Left lung (tissue), 10 donors: Measurements from ENCODE around the gene CHAD. TPM values are rescaled to one million over a fixed set of nuclear protein-coding genes. Genes with fewer than 3 reads are reported as not detected.
"Not testable (repeated sequence)": the region's sequence is repeated elsewhere in the genome, so short reads cannot be mapped to it uniquely, and the experiment has no call there.

Source experiments
- ATAC-seq: fragments of 200-7000 bp; cut with Tn5 transposase; one replicate; pipeline ENCODE4 v1.9.1; 2020; ENCODE audit warnings: moderate library complexity
- DNase-seq, 4 donors: peaks; one replicate each; pipeline ENCODE4 v3.0.0-alpha.2; 2013 to 2020
- H3K27ac ChIP-seq, 2 donors: fragments of 200-600 bp; sonication (generic) in 1 of 2; one replicate each; pipeline versions ENCODE4 v1.5.0 to v1.8.0; 2020 to 2021
- H3K27me3 ChIP-seq, 2 donors: fragments of 200-600 bp; sonication (generic) in 1 of 2; one replicate each; pipeline versions ENCODE4 v1.5.0 to v1.8.0; 2020 to 2021
- H3K36me3 ChIP-seq, 2 donors: fragments of 200-600 bp; sonication (generic) in 1 of 2; one replicate each; pipeline versions ENCODE4 v1.5.0 to v1.8.0; 2020 to 2021
- H3K4me1 ChIP-seq, 2 donors: fragments of 200-600 bp; one replicate each; pipeline ENCODE4 v1.8.0; 2021
- H3K4me3 ChIP-seq, 2 donors: fragments of 200-600 bp; sonication (generic) in 1 of 2; one replicate each; pipeline versions ENCODE4 v1.5.0 to v1.8.0; 2020 to 2021; ENCODE audit warnings: mild to moderate bottlenecking in 1 of 2
- H3K9me3 ChIP-seq, 2 donors: fragments of 200-600 bp; sonication (generic) in 1 of 2; one replicate each; pipeline versions ENCODE4 v1.5.0 to v1.8.0; 2020 to 2021
- intact Hi-C, 2 donors: fragments of 100-400 bp; cut with DNase I; formaldehyde crosslinking; loops; one replicate each; pipeline versions ENCODE4 v1.11.2 to v1.14.2; 2022
- polyA plus RNA-seq, 6 donors: library from polyadenylated mRNA; unstranded; fragments of 120-200 nt; gene quantifications; one replicate each; pipeline ENCODE4 v1.2.1, GENCODE V29; 2013; ENCODE audit not compliant: insufficient read length in 6 of 6
- total RNA-seq, 2 donors: library from RNA; stranded (reverse); fragmentation: NEBNext Ultra II Directional; extraction: Animal tissue kit (Norgen Biotek cat#: 25700); gene quantifications; one replicate each; pipeline ENCODE4 v1.2.1, GENCODE V29; 2021
- TF ChIP-seq, protein P1 (sequence below), 2 donors: fragments of 200-600 bp; sonication (generic) in 1 of 2; IDR thresholded peaks; one replicate each; pipeline versions ENCODE4 v1.5.0 to v1.8.0; 2021; ENCODE audit warnings: antibody characterized with exemption in 2 of 2
- donor health status: DM: no; HTN: yes; CAD: no.
- donor health status: DM: no; HTN: no; CAD: no.

The CHAD gene
- total and polyA plus RNA-seq, 8 donors: 0.17 to 9.8 (median 5.2) TPM

DNA sequence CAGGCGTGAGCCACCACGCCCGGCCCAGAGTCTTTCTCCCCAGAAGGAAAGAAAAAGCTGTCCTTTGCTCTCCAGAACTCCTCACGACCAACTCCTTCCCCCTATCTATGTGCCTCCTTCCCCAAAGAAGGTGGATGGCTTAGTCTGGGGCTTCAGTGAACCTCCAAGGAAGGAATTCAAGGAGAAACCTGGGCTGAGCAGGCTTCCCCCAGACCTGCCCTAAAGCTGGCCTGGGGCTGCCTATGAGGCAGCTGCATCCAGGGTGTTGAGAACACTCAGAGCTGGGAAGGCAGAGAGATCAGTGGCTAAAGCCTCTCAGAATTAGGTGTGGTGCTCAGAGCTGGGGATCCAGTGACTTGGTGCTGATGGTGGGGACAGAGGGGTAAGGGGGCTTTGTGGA lies 38.9 kb downstream of the CHAD start:
- H3K4me3 ChIP-seq: no peak overlapping the region
- TF ChIP-seq, protein P1, sequence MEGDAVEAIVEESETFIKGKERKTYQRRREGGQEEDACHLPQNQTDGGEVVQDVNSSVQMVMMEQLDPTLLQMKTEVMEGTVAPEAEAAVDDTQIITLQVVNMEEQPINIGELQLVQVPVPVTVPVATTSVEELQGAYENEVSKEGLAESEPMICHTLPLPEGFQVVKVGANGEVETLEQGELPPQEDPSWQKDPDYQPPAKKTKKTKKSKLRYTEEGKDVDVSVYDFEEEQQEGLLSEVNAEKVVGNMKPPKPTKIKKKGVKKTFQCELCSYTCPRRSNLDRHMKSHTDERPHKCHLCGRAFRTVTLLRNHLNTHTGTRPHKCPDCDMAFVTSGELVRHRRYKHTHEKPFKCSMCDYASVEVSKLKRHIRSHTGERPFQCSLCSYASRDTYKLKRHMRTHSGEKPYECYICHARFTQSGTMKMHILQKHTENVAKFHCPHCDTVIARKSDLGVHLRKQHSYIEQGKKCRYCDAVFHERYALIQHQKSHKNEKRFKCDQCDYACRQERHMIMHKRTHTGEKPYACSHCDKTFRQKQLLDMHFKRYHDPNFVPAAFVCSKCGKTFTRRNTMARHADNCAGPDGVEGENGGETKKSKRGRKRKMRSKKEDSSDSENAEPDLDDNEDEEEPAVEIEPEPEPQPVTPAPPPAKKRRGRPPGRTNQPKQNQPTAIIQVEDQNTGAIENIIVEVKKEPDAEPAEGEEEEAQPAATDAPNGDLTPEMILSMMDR (IDR thresholded peaks at IDR 0.05): no peak
- no peaks in the 10 kb centered on the region for H3K27me3 ChIP-seq
- peaks cover 6 to 40% of the 10 kb centered on the region in 2 donors for H3K4me1 ChIP-seq
- no peak overlapping the region for H3K27ac ChIP-seq
- DNase-seq (no peak), ATAC-seq (no peak)
- H3K36me3 ChIP-seq: no peaks in the 10 kb centered on the region
- H3K9me3 ChIP-seq: no peaks in the 10 kb centered on the region
- intact Hi-C loops: no loop called here

DNA sequence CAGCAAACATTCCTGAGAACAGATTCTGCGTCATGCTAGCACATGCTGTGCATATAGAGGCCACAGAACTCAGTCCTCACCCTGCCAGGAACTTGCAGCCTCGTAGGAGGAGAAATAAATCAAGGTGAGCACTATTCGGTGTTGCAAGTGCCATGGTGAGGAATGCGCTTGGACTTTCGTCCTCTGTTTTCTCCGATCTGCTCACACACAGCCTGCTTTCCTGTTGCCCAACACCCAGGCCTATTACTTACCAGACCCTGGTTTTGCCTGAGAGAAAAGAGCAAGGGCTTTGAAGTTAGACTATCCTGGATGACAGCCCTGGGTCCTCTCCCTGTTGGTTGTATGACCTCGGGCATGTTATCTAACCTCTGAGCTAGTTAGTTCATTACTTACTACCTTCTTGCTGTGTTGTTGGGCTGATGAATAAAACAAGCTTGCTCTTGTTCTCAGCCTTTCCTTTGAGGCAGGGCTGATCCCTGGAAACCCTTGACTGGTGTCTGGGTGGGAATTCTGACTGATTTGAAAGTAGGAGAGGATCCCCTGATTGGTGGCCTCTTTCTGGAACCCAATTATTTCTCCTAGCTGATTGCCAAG lies 39.8 kb downstream of the CHAD start:
- intact Hi-C loops: no loop called here
- peaks cover 12 to 48% of the 10 kb centered on the region in 2 donors for H3K4me1 ChIP-seq
- peak; percentile 4 for ATAC-seq
- H3K27ac ChIP-seq: peak overlapping the region in 1 of 2 donors; percentile 0
- no peaks in the 10 kb centered on the region for H3K36me3 ChIP-seq
- TF ChIP-seq, protein P1 (IDR thresholded peaks at IDR 0.05): no peak
- no peaks in the 10 kb centered on the region for H3K27me3 ChIP-seq
- no peak overlapping the region for H3K4me3 ChIP-seq
- no peaks in the 10 kb centered on the region for H3K9me3 ChIP-seq
- DNase-seq: no peak

DNA sequence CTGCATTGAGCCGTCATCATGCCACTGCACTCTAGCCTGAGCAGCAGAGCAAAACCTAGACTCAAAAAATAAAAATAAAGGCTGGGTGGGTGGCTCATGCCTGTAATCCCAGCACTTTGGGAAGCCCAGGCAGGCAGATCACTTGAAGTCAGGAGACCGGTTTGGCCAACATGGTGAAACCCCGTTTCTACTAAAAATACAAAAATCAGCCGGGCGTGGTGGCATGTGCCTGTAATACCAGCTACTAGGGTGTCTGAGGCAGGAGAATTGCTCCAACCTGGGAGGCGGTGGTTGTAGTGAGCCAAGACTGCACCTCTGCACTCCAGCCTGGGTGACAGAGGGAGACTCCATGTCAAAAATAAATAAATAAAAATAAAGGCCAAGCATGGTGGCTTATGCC lies 40.6 kb downstream of the CHAD start:
- Histone ChIP-seq H3K27ac (peak overlapping the region in 1 of 2 donors; percentile 3), H3K4me1 (peaks cover 15 to 53% of the 10 kb centered on the region in 2 donors)
- intact Hi-C loops, H3K36me3 ChIP-seq, H3K9me3 ChIP-seq, ATAC-seq, H3K4me3 ChIP-seq, H3K27me3 ChIP-seq, DNase-seq: not testable (repeated sequence)

DNA sequence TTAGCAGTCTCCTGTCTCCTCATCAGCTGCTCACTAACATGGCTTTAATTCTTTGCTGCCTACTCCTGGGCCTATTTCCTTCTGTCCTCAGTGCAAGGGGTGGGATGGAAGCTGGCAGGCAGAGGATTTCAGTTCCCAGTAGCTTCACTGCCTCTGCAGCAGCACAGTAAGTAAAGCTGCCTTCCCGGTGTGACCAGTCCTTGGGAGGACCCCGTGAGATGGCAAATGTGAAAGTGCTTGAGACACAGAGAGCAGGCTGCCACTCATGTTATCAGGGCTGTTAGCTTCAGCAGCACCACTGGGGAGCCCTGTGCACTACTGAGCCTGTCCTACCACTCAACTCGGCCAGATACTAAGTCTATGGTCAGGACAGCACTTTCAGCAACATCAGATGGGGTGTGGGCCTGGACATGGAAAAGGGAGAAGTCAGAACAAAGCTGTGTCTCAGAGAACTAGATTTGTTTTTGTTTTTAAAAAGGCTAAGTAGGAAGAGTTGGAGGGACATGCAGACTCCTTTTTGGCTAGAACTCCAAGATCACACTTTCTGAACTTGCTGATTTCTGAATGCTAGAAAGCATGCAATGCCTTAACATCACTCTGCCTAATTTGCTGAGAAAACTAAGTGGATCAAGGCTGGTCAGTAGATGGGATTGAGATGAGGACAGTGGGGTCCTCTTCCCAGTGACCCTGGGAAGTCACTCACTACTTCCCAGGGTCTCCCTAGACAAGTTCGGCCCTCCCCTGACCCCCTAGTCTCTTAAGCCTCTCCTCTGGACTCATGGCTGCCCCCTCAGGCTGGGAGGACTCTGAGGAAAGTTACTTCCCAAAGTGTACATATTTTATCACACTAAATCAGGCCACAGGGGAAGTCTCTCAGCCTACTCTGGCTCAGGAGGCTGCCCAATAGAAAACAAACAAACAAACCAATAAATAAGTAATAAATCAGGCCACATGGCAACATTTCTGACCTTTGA lies 41.6 kb downstream of the CHAD start:
- intact Hi-C loops: no loop called here
- peak overlapping the region; percentile 62 to 77 for H3K4me3 ChIP-seq
- peak; percentile 77 for ATAC-seq
- DNase-seq: peak in 2 of 4 donors; percentile 53 to 57
- H3K36me3 ChIP-seq: no peaks in the 10 kb centered on the region
- peaks cover 15 to 57% of the 10 kb centered on the region in 2 donors for H3K4me1 ChIP-seq
- H3K27ac ChIP-seq: peak overlapping the region; percentile 74 to 83
- H3K9me3 ChIP-seq: no peaks in the 10 kb centered on the region
- no peaks in the 10 kb centered on the region for H3K27me3 ChIP-seq
- TF ChIP-seq, protein P1 (IDR thresholded peaks at IDR 0.05): no peak

DNA sequence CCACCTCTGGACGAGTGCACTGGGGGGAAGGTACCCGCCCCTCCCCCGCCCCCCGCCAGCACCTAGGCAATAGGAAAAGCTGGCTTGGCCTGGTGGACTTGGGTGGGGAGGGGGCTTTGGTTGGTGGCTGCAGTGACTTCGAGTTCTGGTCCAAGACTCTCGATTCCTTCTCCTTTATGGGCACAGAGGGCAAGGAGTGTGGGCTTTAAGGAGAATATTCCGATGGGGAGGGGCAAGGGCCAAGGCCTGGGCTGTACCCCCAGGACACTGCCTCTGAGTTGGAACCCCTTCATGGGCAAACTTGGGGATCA lies 42.3 kb downstream of the CHAD start:
- Histone ChIP-seq H3K9me3 (no peaks in the 10 kb centered on the region), H3K4me1 (peaks cover 20 to 63% of the 10 kb centered on the region in 2 donors), H3K36me3 (no peaks in the 10 kb centered on the region), H3K27me3 (no peaks in the 10 kb centered on the region), H3K27ac (peak overlapping the region; percentile 74 to 83), H3K4me3 (peak overlapping the region; percentile 62 to 77)
- TF ChIP-seq, protein P1 (IDR thresholded peaks at IDR 0.05): no peak
- ATAC-seq: peak; percentile 35
- intact Hi-C loops: no loop called here
- DNase-seq: no peak
